HEK293 (cell line): ENCODE results near the gene DVL3.

Experiments
- CTCF ChIA-PET: fragments of 350-600 bp; formaldehyde crosslinking; extraction: SDS; loops from one replicate; lab custom pipeline; 2021; ENCODE audit warnings: antibody characterized with exemption; lab: Yijun Ruan, JAX
- POLR2A ChIA-PET: fragments of 300-600 bp; formaldehyde crosslinking; extraction: SDS; loops from one replicate; lab custom pipeline; 2020; ENCODE audit warnings: antibody characterized with exemption, inconsistent platforms; lab: Yijun Ruan, JAX
- H3K27ac ChIP-seq: fragments of 200-500 bp; sonication (Bioruptor generic); 2 replicates; pipeline ENCODE4 v1.5.1; 2014; ENCODE audit warnings: low read depth, low read length, control low read depth, inconsistent platforms; ENCODE audit errors: extremely low read depth
- H3K36me3 ChIP-seq, 2 experiments: fragments of 200-500 bp in 1 of 2; sonication (Bioruptor generic) in 1 of 2; 1 replicate in 1 of 2; 2 replicates in 1 of 2; pipeline ENCODE4 v1.5.1; 2014 to 2017; ENCODE audit warnings: inconsistent platforms in 2 of 2, low read length in 2 of 2; ENCODE audit not compliant: control insufficient read depth in 2 of 2, insufficient read depth in 1 of 2
- H3K4me1 ChIP-seq: fragments of 200-500 bp; sonication (Bioruptor generic); 2 replicates; pipeline ENCODE4 v1.5.1; 2014; ENCODE audit warnings: mild to moderate bottlenecking, low read length, inconsistent platforms; ENCODE audit not compliant: control insufficient read depth, insufficient read depth
- H3K4me3 ChIP-seq: 2 replicates; pipeline ENCODE4 v1.5.1; 2011; ENCODE audit warnings: low read depth, mild to moderate bottlenecking, control low read depth, low read length, moderate library complexity
- H3K9me3 ChIP-seq: fragments of 200-500 bp; sonication (Bioruptor generic); 2 replicates; pipeline ENCODE4 v1.5.1; 2014; ENCODE audit warnings: low read depth, low read length, inconsistent platforms; ENCODE audit not compliant: control insufficient read depth, insufficient read depth
- BCL11B ChIP-seq: fragments of 450-650 bp; formaldehyde crosslinking; IDR thresholded peaks from 2 replicates; pipeline ENCODE4 v1.5.1; 2016; ENCODE audit warnings: low read depth, missing biosample characterization, missing genetic modification characterization
- EGR2 ChIP-seq: fragments of 450-650 bp; formaldehyde crosslinking; IDR thresholded peaks from 2 replicates; pipeline ENCODE4 v1.5.1; 2016; ENCODE audit warnings: low read depth, missing biosample characterization, missing genetic modification characterization
- KLF16 ChIP-seq: fragments of 450-650 bp; formaldehyde crosslinking; IDR thresholded peaks from 2 replicates; pipeline ENCODE4 v1.5.1; 2017; ENCODE audit warnings: missing biosample characterization, missing genetic modification characterization
- KLF9 ChIP-seq: fragments of 450-650 bp; formaldehyde crosslinking; IDR thresholded peaks from 2 replicates; pipeline ENCODE4 v1.5.1; 2016; ENCODE audit warnings: missing biosample characterization, missing genetic modification characterization, low read depth
- PRDM2 ChIP-seq: fragments of 450-650 bp; formaldehyde crosslinking; IDR thresholded peaks from 2 replicates; pipeline ENCODE4 v1.5.1; 2016; ENCODE audit warnings: missing biosample characterization, missing genetic modification characterization, borderline replicate concordance
- PRDM4 ChIP-seq: fragments of 450-650 bp; formaldehyde crosslinking; IDR thresholded peaks from 2 replicates; pipeline ENCODE4 v1.5.1; 2017; ENCODE audit warnings: missing biosample characterization, missing genetic modification characterization
- PRDM6 ChIP-seq: fragments of 450-650 bp; formaldehyde crosslinking; IDR thresholded peaks from 2 replicates; pipeline ENCODE4 v1.5.1; 2017; ENCODE audit warnings: missing biosample characterization, missing genetic modification characterization
- SETDB1 ChIP-seq: IDR thresholded peaks from one replicate; pipeline ENCODE4 v1.6.1; 2017; ENCODE audit warnings: mild to moderate bottlenecking, low read length, moderate library complexity, mixed read lengths; ENCODE audit not compliant: insufficient read length
- SP2 ChIP-seq: fragments of 450-650 bp; formaldehyde crosslinking; IDR thresholded peaks from 2 replicates; pipeline ENCODE4 v1.5.1; 2016; ENCODE audit warnings: missing biosample characterization, missing genetic modification characterization
- ZBTB6 ChIP-seq: fragments of 450-650 bp; formaldehyde crosslinking; IDR thresholded peaks from 2 replicates; pipeline ENCODE4 v1.5.1; 2017; ENCODE audit warnings: missing biosample characterization, missing genetic modification characterization
- ZFP69B ChIP-seq: fragments of 450-650 bp; formaldehyde crosslinking; IDR thresholded peaks from 2 replicates; pipeline ENCODE4 v1.5.1; 2016; ENCODE audit warnings: missing biosample characterization, missing genetic modification characterization
- ZNF121 ChIP-seq: fragments of 450-650 bp; formaldehyde crosslinking; IDR thresholded peaks from 2 replicates; pipeline ENCODE4 v1.5.1; 2016; ENCODE audit warnings: missing biosample characterization, missing genetic modification characterization
- ZNF2 ChIP-seq: fragments of 450-650 bp; formaldehyde crosslinking; IDR thresholded peaks from 2 replicates; pipeline ENCODE4 v1.5.1; 2016; ENCODE audit warnings: missing biosample characterization, missing genetic modification characterization
- ZNF223 ChIP-seq: fragments of 450-650 bp; formaldehyde crosslinking; IDR thresholded peaks from 2 replicates; pipeline ENCODE4 v1.5.1; 2016; ENCODE audit warnings: missing biosample characterization, missing genetic modification characterization
- ZNF37A ChIP-seq: fragments of 450-650 bp; IDR thresholded peaks from 2 replicates; pipeline ENCODE4 v1.5.1; 2018; ENCODE audit warnings: missing biosample characterization, missing genetic modification characterization
- ZNF510 ChIP-seq: fragments of 450-650 bp; formaldehyde crosslinking; IDR thresholded peaks from 2 replicates; pipeline ENCODE4 v1.5.1; 2018; ENCODE audit warnings: mild to moderate bottlenecking, missing genetic modification characterization, missing biosample characterization; ENCODE audit not compliant: insufficient replicate concordance
- ZNF558 ChIP-seq: fragments of 450-650 bp; formaldehyde crosslinking; IDR thresholded peaks from 2 replicates; pipeline ENCODE4 v1.5.1; 2016; ENCODE audit warnings: missing biosample characterization, missing genetic modification characterization
- ZNF76 ChIP-seq: fragments of 450-650 bp; formaldehyde crosslinking; IDR thresholded peaks from 2 replicates; pipeline ENCODE4; 2016; ENCODE audit warnings: low read depth, missing biosample characterization, missing genetic modification characterization, borderline replicate concordance
- ZSCAN30 ChIP-seq: fragments of 450-650 bp; IDR thresholded peaks from 2 replicates; pipeline ENCODE4 v1.5.1; 2018; ENCODE audit warnings: missing biosample characterization, mild to moderate bottlenecking, missing genetic modification characterization, moderate library complexity

Gene DVL3

GRCh38 chr3:184181596-184181995, 26.4 kb downstream of the DVL3 start:
- TF ChIP-seq ZNF76 (tag by site-specific recombination) (no peak), EGR2 (tag by site-specific recombination) (no peak), BCL11B (tag by site-specific recombination) (no peak), SETDB1 (no peak), ZNF2 (tag by site-specific recombination) (no peak), ZNF37A (no peak), PRDM2 (tag by site-specific recombination) (no peak), ZNF558 (tag by site-specific recombination) (no peak), SP2 (tag by site-specific recombination) (no peak), ZFP69B (no peak), KLF9 (tag by site-specific recombination) (no peak), ZSCAN30 (no peak), ZNF510 (tag by site-specific recombination) (no peak), ZNF121 (no peak)
- H3K9me3 ChIP-seq = no peaks in the 10 kb centered on the region
- H3K27ac ChIP-seq = no peak overlapping the region
- peaks cover 8 to 79% of the 10 kb centered on the region in 2 experiments; a peak in 2 of 3 replicates for H3K36me3 ChIP-seq
- no peak overlapping the region for H3K4me3 ChIP-seq
- POLR2A ChIA-PET = no interaction called here
- CTCF ChIA-PET = no interaction called here
- peaks cover 8% of the 10 kb centered on the region; the same call in 1 of the 2 replicates for H3K4me1 ChIP-seq

- H3K4me3 ChIP-seq = no peak overlapping the region
- H3K4me1 ChIP-seq = 0 out of 2 replicates have a peak, but pooled peaks cover 5% of the 10 kb centered on the region
- no peaks in the 10 kb centered on the region for H3K9me3 ChIP-seq
- POLR2A ChIA-PET = interaction anchor here (2.3 kb wide), 1 partner anchor 28 kb away, joined by 9 read pairs; no protein-coding TSS in a partner anchor
- peaks cover 8 to 76% of the 10 kb centered on the region in 2 experiments; a peak in 2 of 3 replicates for H3K36me3 ChIP-seq
- no peak for TF ChIP-seq ZNF223 (tag by site-specific recombination)
- no peak for TF ChIP-seq KLF16 (tag by site-specific recombination)
- no peak for TF ChIP-seq PRDM6 (tag by site-specific recombination)
- TF ChIP-seq ZBTB6 (tag by site-specific recombination) = no peak
- TF ChIP-seq PRDM4 (tag by site-specific recombination) = no peak
- no peak overlapping the region for H3K27ac ChIP-seq
- CTCF ChIA-PET = interaction anchor here (1.0 kb wide), 1 partner anchor 44 kb away, joined by 3 read pairs; no protein-coding TSS in a partner anchor
These were observed 28.5 kb downstream of the DVL3 start for GRCh38 chr3:184183679-184184078.
